Panc1 (cell line): ENCODE data around the gene JAZF1. TPM values are rescaled to one million over a fixed set of nuclear protein-coding genes. Genes with fewer than 3 reads are reported as not detected.

Source experiments
- ATAC-seq: fragments of 200-7000 bp; cut with Tn5 transposase; 2 replicates; pipeline ENCODE4 v1.9.1; 2020; ENCODE audit warnings: mild to moderate bottlenecking, moderate library complexity
- BruUV-seq: library from RNA; stranded (reverse); fragments of 400-500 nt; replicated peaks from 2 replicates; lab custom pipeline; 2021; lab: Mats Ljungman, UMichigan
- CTCF ChIA-PET: fragments of 300-600 bp; sonication (Branson Sonifier 250); formaldehyde crosslinking; loops from one replicate; lab custom pipeline; 2022; ENCODE audit warnings: antibody characterized with exemption; lab: Charles Lee
- POLR2A ChIA-PET: fragments of 300-600 bp; sonication (Branson Sonifier 250); formaldehyde crosslinking; loops from one replicate; lab custom pipeline; 2022; ENCODE audit warnings: antibody characterized with exemption; lab: Charles Lee
- DNase-seq: peaks from one replicate; pipeline ENCODE4 v3.0.0-alpha.2; 2010; ENCODE audit warnings: low read depth, low spot score
- H3K27ac ChIP-seq: 2 replicates; pipeline ENCODE4 v1.5.1; 2011; ENCODE audit warnings: mild to moderate bottlenecking, low read length, inconsistent platforms
- H3K27me3 ChIP-seq: fragments of 200-500 bp; sonication (Bioruptor generic); 2 replicates; pipeline ENCODE4 v1.6.0; 2014; ENCODE audit warnings: low read length, inconsistent platforms; ENCODE audit not compliant: control insufficient read depth, insufficient read depth
- H3K36me3 ChIP-seq: fragments of 200-500 bp; sonication (Bioruptor generic); 2 replicates; pipeline ENCODE4 v1.5.1; 2014; ENCODE audit warnings: inconsistent platforms, mild to moderate bottlenecking, low read length, moderate library complexity; ENCODE audit not compliant: control insufficient read depth, insufficient read depth
- H3K4me1 ChIP-seq: 2 replicates; pipeline ENCODE4 v1.5.1; 2011; ENCODE audit warnings: inconsistent platforms, mild to moderate bottlenecking, low read length, moderate library complexity; ENCODE audit not compliant: control insufficient read depth, insufficient read depth
- H3K4me3 ChIP-seq, 2 experiments: 2 replicates each; pipeline ENCODE4 v1.5.1; 2011 to 2012; ENCODE audit warnings: low read depth in 2 of 2, low read length in 2 of 2, mild to moderate bottlenecking in 2 of 2, inconsistent platforms in 1 of 2, moderate library complexity in 1 of 2
- H3K9me3 ChIP-seq: fragments of 200-500 bp; sonication (Bioruptor generic); 2 replicates; pipeline ENCODE4 v1.5.1; 2014; ENCODE audit warnings: low read depth, mild to moderate bottlenecking, inconsistent platforms, low read length, moderate library complexity; ENCODE audit not compliant: control insufficient read depth, insufficient read depth
- CTCF ChIP-seq: fragments of 450-650 bp; IDR thresholded peaks from 2 replicates; pipeline ENCODE4 v1.5.1; 2017; ENCODE audit warnings: mild to moderate bottlenecking
- POLR2AphosphoS5 ChIP-seq: IDR thresholded peaks from 2 replicates; pipeline ENCODE4 v1.6.1; 2012; ENCODE audit warnings: mild to moderate bottlenecking, low read depth, low read length, moderate library complexity
- REST ChIP-seq, 2 experiments: IDR thresholded peaks; 2 replicates each; pipeline ENCODE4 v1.6.1; 2011 to 2012; ENCODE audit warnings: low read depth in 2 of 2, control low read depth in 1 of 2, low read length in 1 of 2, mild to moderate bottlenecking in 1 of 2, moderate library complexity in 1 of 2; ENCODE audit not compliant: insufficient read depth in 1 of 2
- SIN3A ChIP-seq: IDR thresholded peaks from 2 replicates; pipeline ENCODE4 v1.6.1; 2012; ENCODE audit warnings: low read depth, mild to moderate bottlenecking, low read length, moderate library complexity, borderline replicate concordance; ENCODE audit not compliant: insufficient read depth
- TCF7L2 ChIP-seq: IDR thresholded peaks from 2 replicates; pipeline ENCODE4 v1.6.1; 2011; ENCODE audit warnings: mild to moderate bottlenecking, low read depth, low read length, inconsistent platforms
- in situ Hi-C: cut with HindIII; loops from 2 replicates; pipeline ENCODE4 v1.10.0; 2016; ENCODE audit warnings: low sequenced_read_pairs, low pct_unique_long_range_greater_than_20kb
- intact Hi-C: fragments of 100-400 bp; cut with micrococcal nuclease; formaldehyde crosslinking; loops from one replicate; pipeline ENCODE4 v1.10.0; 2022; ENCODE audit not compliant: unreplicated experiment
- total RNA-seq: library from RNA; stranded (reverse); gene quantifications from one replicate; pipeline ENCODE4 v1.2.1, GENCODE V29; 2021; ENCODE audit not compliant: unreplicated experiment

JAZF1 gene
- total RNA-seq, 1 experiment from 2014 or later = 8.8 TPM

- intact Hi-C loops (loop anchor here (5.0 kb wide), 1 partner anchor 92 kb away; no protein-coding TSS in a partner anchor), in situ Hi-C loops (no loop called here)
- no peaks in the 10 kb centered on the region for H3K27me3 ChIP-seq
- H3K4me3 ChIP-seq = no peak overlapping the region
- H3K9me3 ChIP-seq = no peaks in the 10 kb centered on the region
- DNase-seq (no peak), ATAC-seq (no peak)
- H3K36me3 ChIP-seq = no peaks in the 10 kb centered on the region
- CTCF ChIA-PET = interaction anchor here (1.1 kb wide), 1 partner anchor 37 kb away, joined by 4 read pairs; no protein-coding TSS in a partner anchor
- POLR2A ChIA-PET = no interaction called here
- BruUV-seq = no TSS peak
- peak overlapping the region; percentile 62 for H3K27ac ChIP-seq
- H3K4me1 ChIP-seq = peaks cover 8% of the 10 kb centered on the region
- TF ChIP-seq TCF7L2 (no peak), CTCF (no peak), REST (IDR thresholded peaks at IDR 0.05; ENCODE audit: insufficient read depth in 1 of 2, low read depth in 2 of 2, low read length in 1 of 2) (no peak), SIN3A (no peak), POLR2AphosphoS5 (no peak)
Measured at GRCh38 chr7:28018856-28019465, 161.6 kb downstream of the JAZF1 start.

GRCh38 chr7:28018446-28018845, 162.1 kb downstream of the JAZF1 start:
- intact Hi-C loops = loop anchor here (5.0 kb wide), 1 partner anchor 91 kb away; no protein-coding TSS in a partner anchor

More at GRCh38 chr7:28018446-28018845, 162.1 kb downstream of the JAZF1 start:
- TF ChIP-seq CTCF (no peak), POLR2AphosphoS5 (no peak), SIN3A (no peak)
- Histone ChIP-seq H3K36me3 (no peaks in the 10 kb centered on the region), H3K4me3 (no peak overlapping the region), H3K4me1 (peaks cover 8% of the 10 kb centered on the region), H3K27ac (peak overlapping the region; percentile 62; the same call in 1 of the 2 replicates), H3K9me3 (no peaks in the 10 kb centered on the region), H3K27me3 (no peaks in the 10 kb centered on the region)
- in situ Hi-C loops = no loop called here
- CTCF ChIA-PET = no interaction called here
- ATAC-seq = no peak
- POLR2A ChIA-PET = no interaction called here
- no peak for DNase-seq
- no TSS peak for BruUV-seq
